Measurements from ENCODE around the gene CEPT1.
"Not testable (repeated sequence)": the region's sequence is repeated elsewhere in the genome, so short reads cannot be mapped to it uniquely, and the experiment has no call there.

CEPT1 gene

GRCh38 chr1:111139956-111140679 lies at the start of gene CEPT1, which contains the start of gene DRAM2:
TSS of gene CEPT1 (plus strand) at chr1:111140223. CDS start at chr1:111147715, 7,492 bp downstream.
TSS of gene DRAM2 (minus strand) at chr1:111140093. CDS start at chr1:111131554, 8,539 bp downstream.
- DNase-seq (ENCODE audit: extremely low spot score), result peak; percentile 92
- POLR2A ChIA-PET, result interaction anchor here (1.0 to 2.7 kb wide), 4 partner anchors 10 to 34 kb away, joined by 4 to 8 read pairs (median 5); no protein-coding TSS in a partner anchor
- TF ChIP-seq PKNOX1 (IDR thresholded peaks at IDR 0.05) (peak; percentile 63; the same call in 1 of the 2 replicates), ZNF384 (IDR thresholded peaks at IDR 0.05) (no peak), BHLHE40 (IDR thresholded peaks at IDR 0.05; ENCODE audit: borderline replicate concordance) (no peak), L3MBTL2 (conservative IDR thresholded peaks at IDR 0.05) (no peak), HDGF (IDR thresholded peaks at IDR 0.05; ENCODE audit: borderline replicate concordance) (no peak), ARNT (IDR thresholded peaks at IDR 0.05) (no peak), SUZ12 (IDR thresholded peaks at IDR 0.05) (no peak), ELF4 (IDR thresholded peaks at IDR 0.05) (peak; percentile 8; the same call in 1 of the 2 replicates), LEF1 (IDR thresholded peaks at IDR 0.05; ENCODE audit: borderline replicate concordance) (no peak), FOXM1 (IDR thresholded peaks at IDR 0.05; ENCODE audit: borderline replicate concordance) (no peak), TARDBP (IDR thresholded peaks at IDR 0.05) (no peak), CTBP1 (IDR thresholded peaks at IDR 0.05; ENCODE audit: borderline replicate concordance) (no peak), SP1 (IDR thresholded peaks at IDR 0.05) (no peak)
- CTCF ChIA-PET, result no interaction called here

GRCh38 chr1:111095421-111095820 lies 44.6 kb upstream of the CEPT1 start:
- DNase-seq (ENCODE audit: extremely low spot score); CTCF ChIA-PET; POLR2A ChIA-PET: not testable (repeated sequence)

GRCh38 chr1:111097356-111098099 lies 42.5 kb upstream of the CEPT1 start:
- CTCF ChIA-PET, result no interaction called here
- DNase-seq (ENCODE audit: extremely low spot score), result no peak
- no peak for TF ChIP-seq SP1 (IDR thresholded peaks at IDR 0.05)
- no peak for TF ChIP-seq PKNOX1 (IDR thresholded peaks at IDR 0.05)
- no peak for TF ChIP-seq CTBP1 (IDR thresholded peaks at IDR 0.05; ENCODE audit: borderline replicate concordance)
- no peak for TF ChIP-seq FOXK2 (IDR thresholded peaks at IDR 0.05)
- no peak for TF ChIP-seq ZNF384 (IDR thresholded peaks at IDR 0.05)
- TF ChIP-seq L3MBTL2 (conservative IDR thresholded peaks at IDR 0.05), result no peak
- TF ChIP-seq BHLHE40 (IDR thresholded peaks at IDR 0.05; ENCODE audit: borderline replicate concordance), result no peak
- no peak for TF ChIP-seq SUZ12 (IDR thresholded peaks at IDR 0.05)
- TF ChIP-seq ELF4 (IDR thresholded peaks at IDR 0.05), result no peak
- TF ChIP-seq ARNT (IDR thresholded peaks at IDR 0.05), result no peak
- TF ChIP-seq LEF1 (IDR thresholded peaks at IDR 0.05; ENCODE audit: borderline replicate concordance), result no peak
- no peak for TF ChIP-seq FOXA1 (IDR thresholded peaks at IDR 0.05)
- no peak for TF ChIP-seq TARDBP (IDR thresholded peaks at IDR 0.05)
- POLR2A ChIA-PET, result no interaction called here

GRCh38 chr1:111099289-111099688 lies 40.7 kb upstream of the CEPT1 start:
- no peak for DNase-seq (ENCODE audit: extremely low spot score)
- CTCF ChIA-PET, result no interaction called here
- TF ChIP-seq CTBP1 (IDR thresholded peaks at IDR 0.05; ENCODE audit: borderline replicate concordance), result no peak
- TF ChIP-seq FOXM1 (IDR thresholded peaks at IDR 0.05; ENCODE audit: borderline replicate concordance), result no peak
- no peak for TF ChIP-seq BHLHE40 (IDR thresholded peaks at IDR 0.05; ENCODE audit: borderline replicate concordance)
- no peak for TF ChIP-seq PKNOX1 (IDR thresholded peaks at IDR 0.05)
- no peak for TF ChIP-seq ELF4 (IDR thresholded peaks at IDR 0.05)
- TF ChIP-seq NFRKB (IDR thresholded peaks at IDR 0.05), result no peak
- no peak for TF ChIP-seq FOXA1 (IDR thresholded peaks at IDR 0.05)
- TF ChIP-seq ARNT (IDR thresholded peaks at IDR 0.05), result no peak
- TF ChIP-seq HDGF (IDR thresholded peaks at IDR 0.05; ENCODE audit: borderline replicate concordance), result no peak
- TF ChIP-seq TARDBP (IDR thresholded peaks at IDR 0.05), result no peak
- no peak for TF ChIP-seq ZNF384 (IDR thresholded peaks at IDR 0.05)
- TF ChIP-seq L3MBTL2 (conservative IDR thresholded peaks at IDR 0.05), result no peak
- no peak for TF ChIP-seq SP1 (IDR thresholded peaks at IDR 0.05)
- TF ChIP-seq SUZ12 (IDR thresholded peaks at IDR 0.05), result no peak
- TF ChIP-seq FOXK2 (IDR thresholded peaks at IDR 0.05), result no peak
- TF ChIP-seq LEF1 (IDR thresholded peaks at IDR 0.05; ENCODE audit: borderline replicate concordance), result no peak
- POLR2A ChIA-PET, result no interaction called here

- no peak for DNase-seq (ENCODE audit: extremely low spot score)
- ChIA-PET POLR2A (no interaction called here), CTCF (no interaction called here)
- no peak for TF ChIP-seq BHLHE40 (IDR thresholded peaks at IDR 0.05; ENCODE audit: borderline replicate concordance)
- TF ChIP-seq ARNT (IDR thresholded peaks at IDR 0.05), result no peak
- TF ChIP-seq NFRKB (IDR thresholded peaks at IDR 0.05), result no peak
- TF ChIP-seq PKNOX1 (IDR thresholded peaks at IDR 0.05), result no peak
- TF ChIP-seq ELF4 (IDR thresholded peaks at IDR 0.05), result no peak
- TF ChIP-seq CTBP1 (IDR thresholded peaks at IDR 0.05; ENCODE audit: borderline replicate concordance), result no peak
- no peak for TF ChIP-seq ZNF384 (IDR thresholded peaks at IDR 0.05)
- no peak for TF ChIP-seq FOXA1 (IDR thresholded peaks at IDR 0.05)
- TF ChIP-seq SP1 (IDR thresholded peaks at IDR 0.05), result no peak
- TF ChIP-seq TARDBP (IDR thresholded peaks at IDR 0.05), result no peak
- TF ChIP-seq LEF1 (IDR thresholded peaks at IDR 0.05; ENCODE audit: borderline replicate concordance), result no peak
Observed at GRCh38 chr1:111101854-111102642, 38.0 kb upstream of the CEPT1 start.
